Liver (tissue), 9 donors: ENCODE results near the gene PPIA. TPM values are rescaled to one million over a fixed set of nuclear protein-coding genes. Genes with fewer than 3 reads are reported as not detected.
"Not testable (repeated sequence)": the region's sequence is repeated elsewhere in the genome, so short reads cannot be mapped to it uniquely, and the experiment has no call there.

Experiments used
- DNase-seq: peaks from one replicate; pipeline ENCODE4 v3.0.0-alpha.2; 2017; ENCODE audit warnings: low spot score
- H3K27ac ChIP-seq, 2 donors: one replicate each; pipeline ENCODE4 v1.7.0; 2013; ENCODE audit warnings: inconsistent platforms in 2 of 2, low read length in 2 of 2, control low read depth in 1 of 2, low read depth in 1 of 2, mild to moderate bottlenecking in 1 of 2
- H3K27me3 ChIP-seq, 4 donors: one replicate each; pipeline versions ENCODE4 v1.6.1 to v1.7.0; 2013; ENCODE audit warnings: low read length in 3 of 4, inconsistent platforms in 1 of 4, mild to moderate bottlenecking in 1 of 4, moderate library complexity in 1 of 4; ENCODE audit not compliant: control insufficient read depth in 4 of 4, insufficient read depth in 4 of 4
- H3K36me3 ChIP-seq, 4 donors: one replicate each; pipeline versions ENCODE4 v1.6.1 to v1.7.0; 2013; ENCODE audit warnings: low read length in 3 of 4, mild to moderate bottlenecking in 3 of 4, low read depth in 1 of 4, moderate library complexity in 1 of 4; ENCODE audit not compliant: control insufficient read depth in 4 of 4, insufficient read depth in 3 of 4
- H3K4me1 ChIP-seq, 4 donors: one replicate each; pipeline versions ENCODE4 v1.6.1 to v1.7.0; 2013; ENCODE audit warnings: low read length in 3 of 4, mild to moderate bottlenecking in 3 of 4, moderate library complexity in 1 of 4; ENCODE audit not compliant: control insufficient read depth in 4 of 4, insufficient read depth in 4 of 4
- H3K4me3 ChIP-seq, 3 donors: one replicate each; pipeline versions ENCODE4 v1.6.1 to v1.7.0; 2013; ENCODE audit warnings: low read length in 3 of 3, control low read depth in 1 of 3, low read depth in 1 of 3, mild to moderate bottlenecking in 1 of 3
- H3K9ac ChIP-seq, 2 donors: one replicate each; pipeline ENCODE4 v1.7.0; 2013; ENCODE audit warnings: low read length in 2 of 2, mild to moderate bottlenecking in 2 of 2, moderate library complexity in 2 of 2, control low read depth in 1 of 2, low read depth in 1 of 2
- H3K9me3 ChIP-seq, 4 donors: one replicate each; pipeline versions ENCODE4 v1.6.1 to v1.7.0; 2013; ENCODE audit warnings: low read length in 3 of 4; ENCODE audit not compliant: control insufficient read depth in 4 of 4
- CTCF ChIP-seq: fragments of 150-350 bp; IDR thresholded peaks from 2 replicates; pipeline ENCODE4 v1.5.1; 2017; ENCODE audit warnings: improper control_type of control experiment, low read depth, low read length; ENCODE audit not compliant: missing input control
- FOXA1 ChIP-seq: IDR thresholded peaks from 2 replicates; pipeline ENCODE4 v1.6.1; 2016; ENCODE audit warnings: antibody characterized with exemption
- GABPA ChIP-seq, 2 donors: IDR thresholded peaks in 1 of 2; conservative IDR thresholded peaks in 1 of 2; 2 replicates each; pipeline ENCODE4 v1.6.1; 2016; ENCODE audit warnings: antibody characterized with exemption in 2 of 2, mild to moderate bottlenecking in 1 of 2, moderate library complexity in 1 of 2
- HNF4A ChIP-seq, 2 donors: conservative IDR thresholded peaks; 2 replicates each; pipeline ENCODE4 v1.6.1; 2016; ENCODE audit warnings: antibody characterized with exemption in 2 of 2, mild to moderate bottlenecking in 2 of 2
- HNF4G ChIP-seq: IDR thresholded peaks from 2 replicates; pipeline ENCODE4 v1.6.1; 2016; ENCODE audit warnings: antibody characterized with exemption
- JUND ChIP-seq, 2 donors: IDR thresholded peaks; 2 replicates each; pipeline ENCODE4 v1.6.1; 2016; ENCODE audit warnings: antibody characterized with exemption in 2 of 2
- MAX ChIP-seq: IDR thresholded peaks from 2 replicates; pipeline ENCODE4 v1.6.1; 2016; ENCODE audit warnings: antibody characterized with exemption
- RAD21 ChIP-seq, 2 donors: IDR thresholded peaks; 2 replicates each; pipeline ENCODE4 v1.6.1; 2016; ENCODE audit warnings: antibody characterized with exemption in 2 of 2, mild to moderate bottlenecking in 2 of 2
- RXRA ChIP-seq, 2 donors: IDR thresholded peaks; 2 replicates each; pipeline ENCODE4 v1.6.1; 2017 to 2018; ENCODE audit warnings: antibody characterized with exemption in 2 of 2, mild to moderate bottlenecking in 1 of 2
- YY1 ChIP-seq: IDR thresholded peaks from 2 replicates; pipeline ENCODE4 v1.6.1; 2016; ENCODE audit warnings: antibody characterized with exemption, mild to moderate bottlenecking
- ZBTB33 ChIP-seq: IDR thresholded peaks from 2 replicates; pipeline ENCODE4 v1.6.1; 2016; ENCODE audit warnings: antibody characterized with exemption
- WGBS: extraction: QIAGEN DNeasy Blood & Tissue Kit; methylation state at CpG from one replicate; pipeline ENCODE4 v1.1.7; 2013; 5-methylcytosine and 5-hydroxymethylcytosine counted together
- polyA plus RNA-seq, 2 donors: library from polyadenylated mRNA; stranded (reverse) in 1 of 2; unstranded in 1 of 2; fragments of 200-250 nt in 1 of 2; fragments of >200 nt in 1 of 2; fragmentation: Nextera tagmentation in 1 of 2; extraction: Ambion mirVana in 1 of 2; gene quantifications; one replicate each; pipeline versions ENCODE4 v1.2.1 to v1.2.3, GENCODE V29; 2013 to 2015
- total RNA-seq, 2 donors: library from RNA; depleted of rRNA; stranded (reverse); fragments of >200 nt; gene quantifications; one replicate each; pipeline ENCODE4 v1.2.3, GENCODE V29; 2014
- donor health status: healthy.
- donor health status: healthy.
- donor health status: healthy.
- donor health status: healthy.
- donor health status: healthy.

PPIA gene
- total and polyA plus RNA-seq, 4 donors, result 834 to 1,873 (median 1,399) TPM

DNA sequence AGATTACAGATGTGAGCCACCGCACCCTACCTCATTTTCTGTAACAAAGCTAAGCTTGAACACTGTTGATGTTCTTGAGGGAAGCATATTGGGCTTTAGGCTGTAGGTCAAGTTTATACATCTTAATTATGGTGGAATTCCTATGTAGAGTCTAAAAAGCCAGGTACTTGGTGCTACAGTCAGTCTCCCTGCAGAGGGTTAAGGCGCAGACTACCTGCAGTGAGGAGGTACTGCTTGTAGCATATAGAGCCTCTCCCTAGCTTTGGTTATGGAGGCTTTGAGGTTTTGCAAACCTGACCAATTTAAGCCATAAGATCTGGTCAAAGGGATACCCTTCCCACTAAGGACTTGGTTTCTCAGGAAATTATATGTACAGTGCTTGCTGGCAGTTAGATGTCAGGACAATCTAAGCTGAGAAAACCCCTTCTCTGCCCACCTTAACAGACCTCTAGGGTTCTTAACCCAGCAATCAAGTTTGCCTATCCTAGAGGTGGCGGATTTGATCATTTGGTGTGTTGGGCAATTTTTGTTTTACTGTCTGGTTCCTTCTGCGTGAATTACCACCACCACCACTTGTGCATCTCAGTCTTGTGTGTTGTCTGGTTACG is 6.0 kb downstream of the PPIA start:
- peaks cover 19 to 35% (median 30%) of the 10 kb centered on the region in 4 donors for H3K36me3 ChIP-seq

GRCh38 chr7:44803828-44804519 is 7.5 kb downstream of the PPIA start:
- 97% methylated on average over 10 of the region's 10 CpGs for WGBS
- not testable (repeated sequence) for DNase-seq, H3K4me1 ChIP-seq, H3K4me3 ChIP-seq, H3K9me3 ChIP-seq, H3K9ac ChIP-seq, H3K27me3 ChIP-seq
- Histone ChIP-seq H3K36me3 (peaks cover 19 to 35% (median 28%) of the 10 kb centered on the region in 4 donors), H3K27ac (peak overlapping the region in 1 of 2 donors; percentile 89)

More for the DNA sequence above, 6.0 kb downstream of the PPIA start:
- H3K4me3 ChIP-seq, result no peak overlapping the region
- no peaks in the 10 kb centered on the region for H3K27me3 ChIP-seq
- TF ChIP-seq YY1 (no peak), FOXA1 (no peak), HNF4A (conservative IDR thresholded peaks at IDR 0.05) (no peak), ZBTB33 (no peak), HNF4G (no peak), JUND (IDR thresholded peaks at IDR 0.05) (no peak), RXRA (IDR thresholded peaks at IDR 0.05) (no peak)
- H3K27ac ChIP-seq, result no peak overlapping the region
- no peak for DNase-seq
- H3K9me3 ChIP-seq, result no peaks in the 10 kb centered on the region
- 96% methylated on average over 5 of the region's 5 CpGs for WGBS
- no peak overlapping the region for H3K9ac ChIP-seq
- peaks cover 9 to 20% (median 14%) of the 10 kb centered on the region in 4 donors for H3K4me1 ChIP-seq

DNA sequence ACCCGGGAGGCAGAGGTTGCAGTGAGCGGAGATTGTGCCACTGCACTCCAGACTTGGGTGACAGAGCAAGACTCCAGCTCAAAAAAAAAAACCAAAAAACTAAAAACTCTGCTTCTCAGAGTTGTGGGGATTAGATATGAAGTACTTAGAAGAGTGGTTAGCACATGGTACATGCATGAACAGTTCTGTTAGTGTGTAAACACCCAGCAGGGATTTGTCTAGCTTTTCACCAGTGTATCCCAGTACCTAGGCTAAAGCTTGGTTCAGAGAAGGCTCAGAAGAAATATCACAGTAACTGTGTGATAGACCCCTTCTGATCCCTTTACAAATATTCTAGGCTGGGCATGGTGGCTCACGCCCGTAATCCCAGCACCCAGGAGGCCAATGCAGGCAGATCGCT is 9.5 kb downstream of the PPIA start:
- no peak for TF ChIP-seq YY1
- no peak for TF ChIP-seq GABPA (IDR thresholded peaks at IDR 0.05 in 1 of 2, conservative IDR thresholded peaks at IDR 0.05 in 1 of 2)
- TF ChIP-seq CTCF, result no peak
- no peak for TF ChIP-seq MAX
- no peak for TF ChIP-seq RAD21 (IDR thresholded peaks at IDR 0.05)
- no peak for TF ChIP-seq HNF4A (conservative IDR thresholded peaks at IDR 0.05)
- 93% methylated on average over 5 of the region's 5 CpGs for WGBS
- H3K4me3 ChIP-seq, result no peak overlapping the region

More for the DNA sequence above, 9.5 kb downstream of the PPIA start:
- H3K27ac ChIP-seq, result no peak overlapping the region
- no peak overlapping the region for H3K9ac ChIP-seq
- peaks cover 3 to 10% (median 7%) of the 10 kb centered on the region in 4 donors for H3K4me1 ChIP-seq
- no peak for DNase-seq
- H3K9me3 ChIP-seq, result no peaks in the 10 kb centered on the region
- no peaks in the 10 kb centered on the region for H3K27me3 ChIP-seq
- peaks cover 14 to 24% (median 16%) of the 10 kb centered on the region in 4 donors for H3K36me3 ChIP-seq
